Liver (tissue), 9 donors: ENCODE measurements around the gene SNCA. TPM values are rescaled to one million over a fixed set of nuclear protein-coding genes. Genes with fewer than 3 reads are reported as not detected.

Source experiments
- DNase-seq: peaks from one replicate; pipeline ENCODE4 v3.0.0-alpha.2; 2017; ENCODE audit warnings: low spot score
- H3K27ac ChIP-seq, 2 donors: one replicate each; pipeline ENCODE4 v1.7.0; 2013; ENCODE audit warnings: inconsistent platforms in 2 of 2, low read length in 2 of 2, control low read depth in 1 of 2, low read depth in 1 of 2, mild to moderate bottlenecking in 1 of 2
- H3K27me3 ChIP-seq, 4 donors: one replicate each; pipeline versions ENCODE4 v1.6.1 to v1.7.0; 2013; ENCODE audit warnings: low read length in 3 of 4, inconsistent platforms in 1 of 4, mild to moderate bottlenecking in 1 of 4, moderate library complexity in 1 of 4; ENCODE audit not compliant: control insufficient read depth in 4 of 4, insufficient read depth in 4 of 4
- H3K36me3 ChIP-seq, 4 donors: one replicate each; pipeline versions ENCODE4 v1.6.1 to v1.7.0; 2013; ENCODE audit warnings: low read length in 3 of 4, mild to moderate bottlenecking in 3 of 4, low read depth in 1 of 4, moderate library complexity in 1 of 4; ENCODE audit not compliant: control insufficient read depth in 4 of 4, insufficient read depth in 3 of 4
- H3K4me1 ChIP-seq, 4 donors: one replicate each; pipeline versions ENCODE4 v1.6.1 to v1.7.0; 2013; ENCODE audit warnings: low read length in 3 of 4, mild to moderate bottlenecking in 3 of 4, moderate library complexity in 1 of 4; ENCODE audit not compliant: control insufficient read depth in 4 of 4, insufficient read depth in 4 of 4
- H3K4me3 ChIP-seq, 3 donors: one replicate each; pipeline versions ENCODE4 v1.6.1 to v1.7.0; 2013; ENCODE audit warnings: low read length in 3 of 3, control low read depth in 1 of 3, low read depth in 1 of 3, mild to moderate bottlenecking in 1 of 3
- H3K9ac ChIP-seq, 2 donors: one replicate each; pipeline ENCODE4 v1.7.0; 2013; ENCODE audit warnings: low read length in 2 of 2, mild to moderate bottlenecking in 2 of 2, moderate library complexity in 2 of 2, control low read depth in 1 of 2, low read depth in 1 of 2
- H3K9me3 ChIP-seq, 4 donors: one replicate each; pipeline versions ENCODE4 v1.6.1 to v1.7.0; 2013; ENCODE audit warnings: low read length in 3 of 4; ENCODE audit not compliant: control insufficient read depth in 4 of 4
- CTCF ChIP-seq: fragments of 150-350 bp; IDR thresholded peaks from 2 replicates; pipeline ENCODE4 v1.5.1; 2017; ENCODE audit warnings: improper control_type of control experiment, low read depth, low read length; ENCODE audit not compliant: missing input control
- FOXA1 ChIP-seq: IDR thresholded peaks from 2 replicates; pipeline ENCODE4 v1.6.1; 2016; ENCODE audit warnings: antibody characterized with exemption
- FOXA2 ChIP-seq: IDR thresholded peaks from 2 replicates; pipeline ENCODE4 v1.6.1; 2016; ENCODE audit warnings: antibody characterized with exemption
- GABPA ChIP-seq, 2 donors: IDR thresholded peaks in 1 of 2; conservative IDR thresholded peaks in 1 of 2; 2 replicates each; pipeline ENCODE4 v1.6.1; 2016; ENCODE audit warnings: antibody characterized with exemption in 2 of 2, mild to moderate bottlenecking in 1 of 2, moderate library complexity in 1 of 2
- HNF4G ChIP-seq: IDR thresholded peaks from 2 replicates; pipeline ENCODE4 v1.6.1; 2016; ENCODE audit warnings: antibody characterized with exemption
- JUND ChIP-seq, 2 donors: IDR thresholded peaks; 2 replicates each; pipeline ENCODE4 v1.6.1; 2016; ENCODE audit warnings: antibody characterized with exemption in 2 of 2
- MAX ChIP-seq: IDR thresholded peaks from 2 replicates; pipeline ENCODE4 v1.6.1; 2016; ENCODE audit warnings: antibody characterized with exemption
- NR2F2 ChIP-seq: IDR thresholded peaks from 2 replicates; pipeline ENCODE4 v1.6.1; 2016; ENCODE audit warnings: antibody characterized with exemption
- RAD21 ChIP-seq, 2 donors: IDR thresholded peaks; 2 replicates each; pipeline ENCODE4 v1.6.1; 2016; ENCODE audit warnings: antibody characterized with exemption in 2 of 2, mild to moderate bottlenecking in 2 of 2
- REST ChIP-seq: IDR thresholded peaks from 2 replicates; pipeline ENCODE4 v1.6.1; 2016; ENCODE audit warnings: antibody characterized with exemption, mild to moderate bottlenecking
- RXRA ChIP-seq, 2 donors: IDR thresholded peaks; 2 replicates each; pipeline ENCODE4 v1.6.1; 2017 to 2018; ENCODE audit warnings: antibody characterized with exemption in 2 of 2, mild to moderate bottlenecking in 1 of 2
- SP1 ChIP-seq: IDR thresholded peaks from 2 replicates; pipeline ENCODE4 v1.6.1; 2018; ENCODE audit warnings: antibody characterized with exemption, mild to moderate bottlenecking
- TAF1 ChIP-seq: conservative IDR thresholded peaks from 2 replicates; pipeline ENCODE4 v1.6.1; 2016; ENCODE audit warnings: antibody characterized with exemption, mild to moderate bottlenecking
- YY1 ChIP-seq: IDR thresholded peaks from 2 replicates; pipeline ENCODE4 v1.6.1; 2016; ENCODE audit warnings: antibody characterized with exemption, mild to moderate bottlenecking
- ZBTB33 ChIP-seq: IDR thresholded peaks from 2 replicates; pipeline ENCODE4 v1.6.1; 2016; ENCODE audit warnings: antibody characterized with exemption
- WGBS: extraction: QIAGEN DNeasy Blood & Tissue Kit; methylation state at CpG from one replicate; pipeline ENCODE4 v1.1.7; 2013; 5-methylcytosine and 5-hydroxymethylcytosine counted together
- polyA plus RNA-seq, 2 donors: library from polyadenylated mRNA; stranded (reverse) in 1 of 2; unstranded in 1 of 2; fragments of 200-250 nt in 1 of 2; fragments of >200 nt in 1 of 2; fragmentation: Nextera tagmentation in 1 of 2; extraction: Ambion mirVana in 1 of 2; gene quantifications; one replicate each; pipeline versions ENCODE4 v1.2.1 to v1.2.3, GENCODE V29; 2013 to 2015
- total RNA-seq, 2 donors: library from RNA; depleted of rRNA; stranded (reverse); fragments of >200 nt; gene quantifications; one replicate each; pipeline ENCODE4 v1.2.3, GENCODE V29; 2014
- donor health status: healthy.
- donor health status: healthy.
- donor health status: healthy.
- donor health status: healthy.
- donor health status: healthy.

SNCA gene
- total and polyA plus RNA-seq, 4 donors, result 0.44 to 292 (median 0.70) TPM

- Histone ChIP-seq H3K4me1 (no peaks in the 10 kb centered on the region), H3K36me3 (no peaks in the 10 kb centered on the region), H3K9me3 (no peaks in the 10 kb centered on the region), H3K9ac (no peak overlapping the region), H3K4me3 (no peak overlapping the region), H3K27me3 (no peaks in the 10 kb centered on the region), H3K27ac (no peak overlapping the region)
- WGBS, result 68% methylated on average over 5 of the region's 5 CpGs
- no peak for DNase-seq
- TF ChIP-seq FOXA1 (no peak), YY1 (no peak), RAD21 (IDR thresholded peaks at IDR 0.05) (no peak), CTCF (no peak), HNF4G (no peak), FOXA2 (no peak), REST (no peak), ZBTB33 (no peak), JUND (IDR thresholded peaks at IDR 0.05) (no peak), SP1 (no peak)
These were observed 111.7 kb downstream of the SNCA start for GRCh38 chr4:89725268-89725667.

GRCh38 chr4:89724716-89725115 is 112.2 kb downstream of the SNCA start:
- WGBS, result 77% methylated on average over 2 of the region's 2 CpGs

GRCh38 chr4:89723096-89723495 is 113.9 kb downstream of the SNCA start:
- Histone ChIP-seq H3K4me1 (no peaks in the 10 kb centered on the region), H3K27me3 (no peaks in the 10 kb centered on the region), H3K36me3 (no peaks in the 10 kb centered on the region), H3K9ac (no peak overlapping the region), H3K27ac (no peak overlapping the region), H3K4me3 (no peak overlapping the region), H3K9me3 (peaks cover 0 to 3% (median 0%) of the 10 kb centered on the region in 4 donors)
- WGBS, result 73% methylated on average over 5 of the region's 5 CpGs
- DNase-seq, result no peak
- no peak for TF ChIP-seq MAX
- no peak for TF ChIP-seq NR2F2
- no peak for TF ChIP-seq FOXA1
- TF ChIP-seq CTCF, result no peak
- no peak for TF ChIP-seq RXRA (IDR thresholded peaks at IDR 0.05)
- no peak for TF ChIP-seq TAF1
- no peak for TF ChIP-seq FOXA2
- TF ChIP-seq REST, result no peak
- no peak for TF ChIP-seq HNF4G

More at GRCh38 chr4:89724716-89725115, 112.2 kb downstream of the SNCA start:
- Histone ChIP-seq H3K4me1 (no peaks in the 10 kb centered on the region), H3K4me3 (no peak overlapping the region), H3K27me3 (no peaks in the 10 kb centered on the region), H3K36me3 (no peaks in the 10 kb centered on the region), H3K9me3 (peaks cover 0 to 2% (median 0%) of the 10 kb centered on the region in 4 donors), H3K9ac (no peak overlapping the region), H3K27ac (no peak overlapping the region)
- TF ChIP-seq SP1, result no peak
- no peak for TF ChIP-seq GABPA (IDR thresholded peaks at IDR 0.05 in 1 of 2, conservative IDR thresholded peaks at IDR 0.05 in 1 of 2)
- TF ChIP-seq FOXA1, result no peak
- TF ChIP-seq HNF4G, result no peak
- DNase-seq, result no peak
